Activated gamma-delta T cell treated with Interleukin-2 at 50 U/mL for 16 hours (primary cell): ENCODE results near the gene KRTAP17-1.
"Not testable (repeated sequence)": the region's sequence is repeated elsewhere in the genome, so short reads cannot be mapped to it uniquely, and the experiment has no call there.

Source experiments
- DNase-seq: peaks from one replicate; pipeline ENCODE4 v3.0.0-alpha.2; 2020

Gene KRTAP17-1

GRCh38 chr17:41315204-41315794 is at the start of gene KRTAP17-1:
KRTAP17-1 (minus strand) TSS chr17:41315710; CDS start chr17:41315650, 60 bp downstream.
- DNase-seq, result no peak

DNA sequence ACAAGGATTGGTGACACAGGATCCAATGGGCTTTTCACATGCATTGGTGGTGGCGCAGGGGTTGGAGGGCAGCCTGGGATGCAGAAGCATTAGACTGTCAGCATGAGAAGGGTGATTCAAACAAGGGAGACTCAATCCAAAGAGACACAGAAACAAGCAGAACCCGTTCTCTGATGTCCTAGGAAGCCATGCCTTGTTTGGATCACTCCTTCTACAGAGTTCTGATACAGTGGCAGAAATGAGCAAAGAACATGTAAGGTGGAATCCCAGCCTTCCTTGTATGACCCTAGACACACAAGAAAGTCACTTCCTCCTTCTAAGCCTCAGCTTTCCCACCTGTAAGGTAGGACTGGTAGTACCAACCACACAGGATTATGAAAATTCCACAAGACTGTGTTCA is 48.4 kb upstream of the KRTAP17-1 start:
- no peak for DNase-seq

GRCh38 chr17:41360296-41360995 is 44.9 kb upstream of the KRTAP17-1 start:
- DNase-seq, result no peak

- no peak for DNase-seq
These were observed 39.0 kb upstream of the KRTAP17-1 start for GRCh38 chr17:41354536-41354935.

- DNase-seq, result no peak
These were observed 37.3 kb upstream of the KRTAP17-1 start for GRCh38 chr17:41352597-41353366.

DNA sequence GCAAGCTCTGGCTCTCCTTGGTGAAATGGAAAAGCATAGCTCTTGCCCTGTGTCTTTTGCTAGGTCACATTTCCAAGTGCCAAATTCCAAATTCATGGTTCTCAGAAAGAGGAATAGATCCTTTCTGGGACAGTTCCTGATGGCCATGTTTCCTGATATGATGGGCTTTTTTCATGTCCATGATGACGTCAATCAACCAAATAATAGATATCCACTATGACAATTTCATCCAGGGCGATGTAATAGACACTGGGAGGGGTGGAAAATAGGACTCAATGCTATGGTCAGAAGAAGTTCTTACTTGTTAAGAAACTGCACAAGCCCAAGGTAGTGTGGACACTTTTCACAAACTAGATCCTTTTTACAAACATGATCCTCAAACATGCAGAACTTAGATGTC is 35.7 kb upstream of the KRTAP17-1 start:
- DNase-seq, result no peak

- DNase-seq, result not testable (repeated sequence)
These were observed 34.9 kb upstream of the KRTAP17-1 start, which contains the start of gene KRT33A for GRCh38 chr17:41350381-41350878. KRT33A (minus strand) TSS chr17:41350828; CDS start chr17:41350767, 61 bp downstream.

GRCh38 chr17:41347869-41348760 is 32.6 kb upstream of the KRTAP17-1 start:
- DNase-seq, result no peak

DNA sequence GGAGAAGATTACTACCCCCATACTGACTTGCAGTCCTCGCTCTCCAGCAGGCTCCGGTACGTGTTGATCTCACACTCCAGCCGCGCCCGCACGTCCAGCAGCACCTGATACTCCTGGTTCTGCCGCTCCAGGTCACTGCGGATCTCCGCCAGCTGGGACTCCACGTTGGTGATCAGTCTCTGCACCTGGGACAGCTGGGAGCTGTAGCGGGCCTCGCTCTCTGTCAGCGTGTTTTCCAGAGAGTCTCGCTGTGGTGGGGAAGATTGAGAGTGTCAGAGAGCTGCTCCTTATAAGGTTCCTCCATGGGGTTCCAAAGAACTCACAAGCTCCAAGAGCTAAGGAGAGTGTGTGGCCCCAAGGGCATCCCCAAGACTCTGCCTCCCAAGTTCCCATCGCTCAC is 30.9 kb upstream of the KRTAP17-1 start:
- not testable (repeated sequence) for DNase-seq

DNA sequence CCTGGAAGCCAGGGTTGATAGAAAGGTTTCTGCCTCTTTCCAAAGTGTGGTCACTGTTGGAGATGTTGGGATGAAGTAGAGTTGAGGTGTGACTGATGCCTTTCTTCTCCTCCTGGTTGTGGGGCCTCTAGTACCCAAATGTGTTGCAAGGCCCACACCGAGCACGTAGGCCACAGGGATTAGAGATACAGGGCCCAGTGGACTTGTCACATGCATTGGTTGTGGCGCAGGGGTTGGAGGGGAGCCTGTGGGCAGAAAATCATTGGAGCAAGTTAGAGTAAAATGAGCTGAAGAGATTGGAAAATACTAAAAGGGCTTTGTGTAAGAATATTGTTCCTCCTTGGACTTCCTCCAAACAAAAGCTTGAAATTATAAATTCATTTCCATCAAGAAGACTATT is 30.5 kb upstream of the KRTAP17-1 start:
- DNase-seq, result no peak

DNA sequence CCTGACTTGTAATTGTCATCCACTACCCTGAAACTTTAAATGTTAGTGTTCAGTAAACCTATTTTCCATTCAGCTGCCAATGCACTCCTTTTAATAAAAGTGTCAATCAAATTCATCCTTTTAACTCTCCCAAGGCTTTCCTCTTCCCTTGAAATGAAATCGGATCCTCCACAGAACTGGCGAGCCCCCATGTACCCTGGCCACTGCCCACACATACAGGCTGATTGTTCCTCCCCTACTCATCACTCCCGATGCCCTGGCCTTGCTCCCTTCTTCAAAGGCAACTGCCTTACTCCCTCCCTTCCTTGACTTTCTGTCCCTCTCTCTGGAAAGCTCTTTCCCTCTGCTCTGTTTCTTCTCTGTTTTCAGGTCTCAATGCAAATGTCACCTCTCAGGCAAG is 27.5 kb upstream of the KRTAP17-1 start:
- no peak for DNase-seq

DNA sequence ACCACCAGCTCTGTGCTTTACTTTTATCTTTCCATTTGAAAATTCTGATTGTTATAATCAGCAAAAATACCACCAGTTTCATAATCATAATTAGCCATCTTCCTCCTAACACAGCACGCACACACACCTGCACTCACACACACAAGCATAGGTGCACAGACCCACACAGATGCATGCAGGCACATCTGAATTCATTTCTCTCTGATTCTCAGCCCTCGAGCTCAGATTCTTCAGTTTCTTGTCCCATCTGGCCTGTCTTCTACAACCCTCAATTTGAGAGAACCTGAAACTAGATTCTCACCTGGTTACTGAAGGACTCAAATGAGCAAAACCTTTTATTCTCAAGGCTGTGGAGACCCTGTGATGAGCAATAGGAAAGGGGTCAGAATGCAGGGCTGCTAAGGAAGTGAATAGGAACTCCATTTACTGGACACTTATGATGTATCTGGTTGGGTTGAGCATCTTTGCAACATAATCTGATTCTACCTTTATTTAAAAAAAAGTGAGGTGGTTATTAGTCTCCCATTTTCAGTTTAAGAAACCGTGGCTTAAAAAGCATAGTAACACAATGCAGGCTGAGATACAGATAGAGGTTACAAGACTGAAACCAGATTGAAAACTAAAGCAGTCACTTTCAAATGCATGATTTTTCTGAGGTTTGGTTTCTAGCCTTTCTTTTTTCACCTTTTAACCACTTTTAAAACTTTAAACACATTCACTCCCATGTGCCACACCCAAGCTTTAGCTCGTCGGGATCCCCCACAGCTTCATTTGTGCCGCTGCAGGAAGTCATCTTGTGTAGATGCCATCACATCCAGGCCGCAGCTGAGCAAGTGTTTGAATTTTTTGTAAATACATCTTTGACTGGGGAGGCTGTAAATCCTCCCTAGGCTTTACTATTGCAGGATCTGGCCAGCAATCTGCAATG is 25.7 kb upstream of the KRTAP17-1 start:
- peak; percentile 59 for DNase-seq

- no peak for DNase-seq
These were observed 25.0 kb upstream of the KRTAP17-1 start for GRCh38 chr17:41340494-41340893.

GRCh38 chr17:41339571-41340172 is 24.2 kb upstream of the KRTAP17-1 start:
- no peak for DNase-seq

GRCh38 chr17:41338961-41339485 is 23.5 kb upstream of the KRTAP17-1 start:
- DNase-seq, result peak; percentile 43

GRCh38 chr17:41335747-41336146 is 20.2 kb upstream of the KRTAP17-1 start:
- DNase-seq, result no peak

DNA sequence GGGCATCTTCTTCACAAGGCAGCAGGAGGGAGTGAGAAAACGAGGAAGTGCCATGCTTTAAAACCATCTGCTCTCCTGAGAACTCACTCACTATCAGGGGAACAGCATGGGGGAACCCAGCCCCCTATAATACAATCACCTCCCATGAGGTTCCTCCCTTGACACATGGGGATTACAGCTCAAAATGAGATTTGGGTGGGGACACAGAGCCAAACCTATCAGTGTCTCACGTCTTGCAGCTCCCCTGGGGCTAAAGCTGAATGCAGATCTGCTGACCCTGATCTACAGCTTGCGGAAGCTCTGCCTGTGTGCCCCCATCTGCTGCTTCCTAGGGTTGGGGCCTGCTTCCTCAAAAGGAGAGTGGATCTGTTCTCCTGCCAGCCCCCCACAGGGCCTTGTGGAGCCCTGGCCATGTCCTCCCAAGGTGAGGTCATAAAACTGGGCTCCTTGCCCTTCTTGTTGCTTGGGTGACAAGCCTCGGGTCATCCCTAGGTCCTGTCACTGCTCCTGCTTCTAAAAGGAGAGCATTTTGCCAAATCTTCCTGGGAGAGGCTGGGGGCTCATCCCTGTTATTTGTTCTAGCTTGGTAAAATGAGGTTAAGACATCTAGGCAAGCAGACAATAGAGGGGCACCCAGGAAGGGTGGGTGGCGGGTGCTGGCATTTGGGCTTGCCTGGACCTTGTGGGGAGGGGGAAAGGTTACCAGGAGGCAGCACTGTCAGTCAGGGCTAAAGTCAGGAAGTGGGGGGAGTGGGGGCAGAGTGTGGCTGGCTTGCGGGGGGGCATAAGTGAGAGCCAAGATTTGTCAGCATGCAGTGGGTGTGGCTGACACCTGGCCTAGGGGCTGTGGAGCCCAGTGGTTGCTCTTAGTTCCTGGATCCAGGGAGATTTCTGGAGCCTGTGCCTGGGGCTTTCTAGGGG is 19.1 kb upstream of the KRTAP17-1 start:
- peak; percentile 26 for DNase-seq

- DNase-seq, result no peak
These were observed 18.3 kb upstream of the KRTAP17-1 start for GRCh38 chr17:41333836-41334235.

- no peak for DNase-seq
These were observed 17.6 kb upstream of the KRTAP17-1 start for GRCh38 chr17:41333098-41333497.

DNA sequence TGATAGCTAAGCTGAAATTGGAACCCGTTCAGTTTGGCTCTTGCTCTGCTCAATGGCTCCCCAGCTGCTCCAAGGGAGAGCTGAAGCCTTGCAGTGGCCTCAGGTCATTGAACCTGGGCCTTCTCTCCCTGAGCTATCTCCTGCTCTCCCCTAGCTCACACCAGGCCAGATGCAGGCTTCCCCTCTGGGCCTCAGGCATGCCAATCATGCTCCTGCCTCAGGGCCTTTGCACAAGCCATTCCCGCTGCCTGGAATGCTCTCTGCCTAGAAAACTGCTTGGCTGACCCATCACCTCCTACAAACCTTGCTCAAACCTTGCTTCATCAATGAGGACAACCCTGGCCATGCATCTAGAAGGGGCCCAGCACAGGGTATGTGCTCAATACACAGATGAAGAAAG is 16.7 kb upstream of the KRTAP17-1 start:
- no peak for DNase-seq
